H9 (cell line): ENCODE data around the gene DRD1. TPM values are rescaled to one million over a fixed set of nuclear protein-coding genes. Genes with fewer than 3 reads are reported as not detected.

ENCODE experiments used
- DNase-seq: peaks from one replicate; pipeline ENCODE4 v3.0.0-alpha.2; 2017
- H2AFZ ChIP-seq: one replicate; pipeline ENCODE4 v1.6.1; 2013; ENCODE audit warnings: mild to moderate bottlenecking, low read length, control low read depth, moderate library complexity
- H2AK5ac ChIP-seq: 2 replicates; pipeline ENCODE4 v1.6.1; 2013; ENCODE audit warnings: low read length, control low read depth, mixed read lengths; ENCODE audit not compliant: insufficient read length
- H2BK120ac ChIP-seq: one replicate; pipeline ENCODE4 v1.6.1; 2013; ENCODE audit warnings: low read depth, mild to moderate bottlenecking, low read length, control low read depth, inconsistent platforms; ENCODE audit not compliant: poor library complexity, severe bottlenecking
- H2BK12ac ChIP-seq: 2 replicates; pipeline ENCODE4 v1.6.1; 2013; ENCODE audit warnings: low read length, control low read depth, mixed read lengths, low read depth; ENCODE audit not compliant: insufficient read length
- H2BK15ac ChIP-seq: 2 replicates; pipeline ENCODE4 v1.6.1; 2013; ENCODE audit warnings: low read depth, low read length, control low read depth
- H2BK20ac ChIP-seq: one replicate; pipeline ENCODE4 v1.6.1; 2013; ENCODE audit warnings: low read depth, mild to moderate bottlenecking, low read length, control low read depth, inconsistent platforms; ENCODE audit not compliant: poor library complexity, severe bottlenecking
- H2BK5ac ChIP-seq: 2 replicates; pipeline ENCODE4 v1.6.1; 2013; ENCODE audit warnings: low read length, control low read depth, mixed read lengths; ENCODE audit not compliant: insufficient read length
- H3K14ac ChIP-seq: 2 replicates; pipeline ENCODE4 v1.6.1; 2013; ENCODE audit warnings: low read length, control low read depth; ENCODE audit not compliant: insufficient read depth
- H3K18ac ChIP-seq: 2 replicates; pipeline ENCODE4 v1.6.1; 2013; ENCODE audit warnings: low read depth, mild to moderate bottlenecking, mixed read lengths, low read length, control low read depth; ENCODE audit not compliant: insufficient read length
- H3K23ac ChIP-seq: 2 replicates; pipeline ENCODE4 v1.6.1; 2013; ENCODE audit warnings: low read length, control low read depth, mixed read lengths, low read depth; ENCODE audit not compliant: insufficient read length
- H3K23me2 ChIP-seq: 2 replicates; pipeline ENCODE4 v1.6.1; 2013; ENCODE audit warnings: low read depth, mild to moderate bottlenecking, mixed read lengths, low read length, control low read depth; ENCODE audit not compliant: insufficient read length, poor library complexity, severe bottlenecking
- H3K27ac ChIP-seq: 2 replicates; pipeline ENCODE4 v1.5.1; 2013; ENCODE audit warnings: low read length, control low read depth, mixed read lengths, low read depth; ENCODE audit not compliant: insufficient read length
- H3K27me3 ChIP-seq: 2 replicates; pipeline ENCODE4 v1.6.1; 2013; ENCODE audit warnings: low read length, control low read depth, inconsistent platforms; ENCODE audit not compliant: insufficient read depth
- H3K4ac ChIP-seq: 2 replicates; pipeline ENCODE4 v1.6.1; 2013; ENCODE audit warnings: low read depth, mild to moderate bottlenecking, control low read depth, inconsistent platforms, low read length, moderate library complexity
- H3K4me1 ChIP-seq: 2 replicates; pipeline ENCODE4 v1.6.1; 2013; ENCODE audit warnings: low read length, control low read depth, inconsistent platforms; ENCODE audit not compliant: insufficient read depth
- H3K4me2 ChIP-seq: 2 replicates; pipeline ENCODE4 v1.6.1; 2013; ENCODE audit warnings: low read length, control low read depth, mixed read lengths; ENCODE audit not compliant: insufficient read length, insufficient read depth
- H3K56ac ChIP-seq: 2 replicates; pipeline ENCODE4 v1.6.1; 2013; ENCODE audit warnings: low read depth, mild to moderate bottlenecking, mixed read lengths, low read length, control low read depth; ENCODE audit not compliant: insufficient read length
- H3K79me1 ChIP-seq: 2 replicates; pipeline ENCODE4 v1.6.1; 2013; ENCODE audit warnings: low read depth, mild to moderate bottlenecking, moderate library complexity, low read length, control low read depth, inconsistent platforms; ENCODE audit not compliant: insufficient read depth, poor library complexity, severe bottlenecking
- H3K79me2 ChIP-seq: 2 replicates; pipeline ENCODE4 v1.6.1; 2013; ENCODE audit warnings: low read length, control low read depth, inconsistent platforms; ENCODE audit not compliant: insufficient read depth
- H3K9ac ChIP-seq: 2 replicates; pipeline ENCODE4 v1.6.1; 2013; ENCODE audit warnings: low read length, control low read depth, mixed read lengths; ENCODE audit not compliant: insufficient read length; ENCODE audit errors: extremely low read depth
- H3K9me3 ChIP-seq: one replicate; pipeline ENCODE4 v1.6.1; 2013; ENCODE audit warnings: low read depth, low read length, inconsistent platforms; ENCODE audit not compliant: control insufficient read depth
- H3T11ph ChIP-seq: one replicate; pipeline ENCODE4 v1.6.1; 2013; ENCODE audit warnings: mild to moderate bottlenecking, low read length, control low read depth, inconsistent platforms
- H4K20me1 ChIP-seq: one replicate; pipeline ENCODE4 v1.6.1; 2013; ENCODE audit not compliant: control insufficient read depth, insufficient read length, insufficient read depth
- H4K5ac ChIP-seq: 2 replicates; pipeline ENCODE4 v1.6.1; 2013; ENCODE audit warnings: low read depth, mild to moderate bottlenecking, mixed read lengths, low read length, control low read depth; ENCODE audit not compliant: insufficient read length
- H4K8ac ChIP-seq: replicated peaks from 2 replicates; pipeline ENCODE4 v1.6.1; 2013; ENCODE audit warnings: low read length, control low read depth, mixed read lengths, low read depth; ENCODE audit not compliant: insufficient read length
- H4K91ac ChIP-seq: 2 replicates; pipeline ENCODE4 v1.6.1; 2013; ENCODE audit warnings: low read depth, mild to moderate bottlenecking, moderate library complexity, mixed read lengths, low read length, control low read depth; ENCODE audit not compliant: insufficient read length
- H3K27ac Mint-ChIP-seq, 3 experiments: 2 replicates in 2 of 3; 3 replicates in 1 of 3; pipeline ENCODE4 v1.8.0; 2020 to 2021; ENCODE audit warnings: mixed read lengths in 3 of 3, mild to moderate bottlenecking in 1 of 3, moderate library complexity in 1 of 3
- H3K27me3 Mint-ChIP-seq: 2 replicates; pipeline ENCODE4 v1.8.0; 2021; ENCODE audit warnings: low read depth, mild to moderate bottlenecking, moderate library complexity, mixed read lengths
- H3K36me3 Mint-ChIP-seq, 3 experiments: 2 replicates in 2 of 3; 3 replicates in 1 of 3; pipeline ENCODE4 v1.8.0; 2020 to 2021; ENCODE audit warnings: low read depth in 3 of 3, mixed read lengths in 3 of 3; ENCODE audit not compliant: insufficient read depth in 1 of 3
- H3K4me1 Mint-ChIP-seq, 2 experiments: 2 replicates each; pipeline ENCODE4 v1.8.0; 2020; ENCODE audit warnings: mixed read lengths in 2 of 2
- H3K4me3 Mint-ChIP-seq, 2 experiments: 2 replicates in 1 of 2; 3 replicates in 1 of 2; pipeline ENCODE4 v1.8.0; 2020 to 2021; ENCODE audit warnings: mild to moderate bottlenecking in 2 of 2, mixed read lengths in 2 of 2, moderate library complexity in 1 of 2
- H3K9me3 Mint-ChIP-seq, 2 experiments: 2 replicates in 1 of 2; 3 replicates in 1 of 2; pipeline ENCODE4 v1.8.0; 2020; ENCODE audit warnings: mild to moderate bottlenecking in 2 of 2, mixed read lengths in 2 of 2, moderate library complexity in 1 of 2
- CTCF ChIP-seq: fragments of 200-600 bp; sonication (generic); conservative IDR thresholded peaks from 3 replicates; pipeline ENCODE4 v1.8.0; 2021; ENCODE audit warnings: antibody characterized with exemption, mild to moderate bottlenecking
- WGBS: extraction: QIAGEN DNeasy Blood & Tissue Kit; methylation state at CpG from one replicate; pipeline ENCODE4 v1.1.7; 2013; ENCODE audit warnings: missing lambda C conversion rate, low lambda C conversion rate, mixed read lengths; ENCODE audit not compliant: insufficient read length; ENCODE audit errors: extremely low coverage; 5-methylcytosine and 5-hydroxymethylcytosine counted together
- total RNA-seq: library from RNA; stranded (reverse); gene quantifications from 2 replicates; pipeline ENCODE4 v1.2.1, GENCODE V29; 2021

DRD1 gene
- total RNA-seq, 1 experiment from 2014 or later = not detected

- Histone ChIP-seq H2BK20ac (no peak within 1 kb of the TSS), H3K56ac (no peak within 1 kb of the TSS), H3K9ac (peak within 1 kb of the TSS; percentile 81), H3K79me1 (peaks cover 4% of the 10 kb centered on the region), H3K4ac (no peak within 1 kb of the TSS), H3K14ac (peak within 1 kb of the TSS; percentile 82), H3K79me2 (peaks cover 21% of the 10 kb centered on the region; the same call in 1 of the 2 replicates), H3K27me3 (no peaks in the 10 kb centered on the region), H3K23ac (no peak within 1 kb of the TSS), H2BK15ac (no peak within 1 kb of the TSS), H3K23me2 (peaks cover 13% of the 10 kb centered on the region), H3K4me1 (peaks cover 4% of the 10 kb centered on the region; the same call in 1 of the 2 replicates), H3K27ac (no peak within 1 kb of the TSS), H4K8ac (no peak within 1 kb of the TSS), H4K91ac (no peak within 1 kb of the TSS), H3K18ac (peak within 1 kb of the TSS; percentile 51), H2AFZ (peak within 1 kb of the TSS; percentile 57), H2BK120ac (no peak within 1 kb of the TSS), H3T11ph (no peak within 1 kb of the TSS), H3K4me2 (peak within 1 kb of the TSS; percentile 90), H4K20me1 (no peaks in the 10 kb centered on the region), H4K5ac (no peak within 1 kb of the TSS), H2BK5ac (no peak within 1 kb of the TSS), H2BK12ac (no peak within 1 kb of the TSS), H3K9me3 (no peaks in the 10 kb centered on the region), H2AK5ac (no peak within 1 kb of the TSS)
- H3K27ac Mint-ChIP-seq = peak within 1 kb of the TSS; percentile 75 to 95 (median 88); a peak in 6 of 7 replicates
- peak within 1 kb of the TSS; percentile 93 for H3K4me3 Mint-ChIP-seq
- no peaks in the 10 kb centered on the region for H3K9me3 Mint-ChIP-seq
- peaks cover 27 to 36% (median 28%) of the 10 kb centered on the region in 3 experiments for H3K36me3 Mint-ChIP-seq
- peaks cover 46% of the 10 kb centered on the region for H3K27me3 Mint-ChIP-seq
- WGBS = no CpG with 5 or more reads among the region's 94 CpGs
- peak; percentile 77 for DNase-seq
- no peak for TF ChIP-seq CTCF
- peaks cover 20 to 22% of the 10 kb centered on the region in 2 experiments for H3K4me1 Mint-ChIP-seq
Measured at GRCh38 chr5:175478384-175479124, 34.6 kb upstream of the DRD1 start, which contains the start of gene SFXN1. TSS of gene SFXN1 (plus strand) at chr5:175478560. CDS start at chr5:175492104, 13,544 bp downstream.
